COLO829 (cell line): Measurements from ENCODE around the gene VPS37C.
"Not testable (repeated sequence)": the region's sequence is repeated elsewhere in the genome, so short reads cannot be mapped to it uniquely, and the experiment has no call there.

ENCODE experiments used
- DNase-seq: peaks from one replicate; pipeline ENCODE4 v3.0.0; 2012; ENCODE audit warnings: low spot score

Gene VPS37C

GRCh38 chr11:61161190-61162091 is at the start of gene VPS37C:
Gene VPS37C (minus strand): TSS chr11:61161426. CDS start chr11:61138829, 22,597 bp downstream.
- DNase-seq = peak; percentile 98

GRCh38 chr11:61210629-61211028 is 49.4 kb upstream of the VPS37C start:
- not testable (repeated sequence) for DNase-seq

GRCh38 chr11:61207636-61208310 is 46.5 kb upstream of the VPS37C start:
- DNase-seq = not testable (repeated sequence)

- not testable (repeated sequence) for DNase-seq
These were observed 43.4 kb upstream of the VPS37C start for GRCh38 chr11:61204502-61205059.

- not testable (repeated sequence) for DNase-seq
These were observed 42.6 kb upstream of the VPS37C start for GRCh38 chr11:61203873-61204272.

GRCh38 chr11:61202950-61203746 is 41.9 kb upstream of the VPS37C start, which contains the start of gene PGA3:
Gene PGA3 (plus strand): TSS chr11:61203515. CDS start chr11:61203565, 50 bp downstream.
- not testable (repeated sequence) for DNase-seq

GRCh38 chr11:61201476-61201875 is 40.2 kb upstream of the VPS37C start:
- no peak for DNase-seq

- no peak for DNase-seq
These were observed 37.8 kb upstream of the VPS37C start for GRCh38 chr11:61198948-61199523.

- no peak for DNase-seq
These were observed 37.1 kb upstream of the VPS37C start for GRCh38 chr11:61198361-61198760.

- DNase-seq = no peak
These were observed 34.5 kb upstream of the VPS37C start for GRCh38 chr11:61195719-61196118.

GRCh38 chr11:61194981-61195695 is 33.9 kb upstream of the VPS37C start:
- no peak for DNase-seq

GRCh38 chr11:61194169-61194671 is 33.0 kb upstream of the VPS37C start:
- no peak for DNase-seq

GRCh38 chr11:61193596-61193995 is 32.4 kb upstream of the VPS37C start:
- no peak for DNase-seq

GRCh38 chr11:61189933-61190332 is 28.7 kb upstream of the VPS37C start:
- DNase-seq = no peak

GRCh38 chr11:61187505-61188130 is 26.4 kb upstream of the VPS37C start:
- peak; percentile 53 for DNase-seq

GRCh38 chr11:61186504-61186903 is 25.3 kb upstream of the VPS37C start:
- DNase-seq = no peak

- DNase-seq = no peak
These were observed 22.4 kb upstream of the VPS37C start for GRCh38 chr11:61183645-61184044.

- no peak for DNase-seq
These were observed 20.3 kb upstream of the VPS37C start for GRCh38 chr11:61181489-61181888.

- not testable (repeated sequence) for DNase-seq
These were observed 19.0 kb upstream of the VPS37C start for GRCh38 chr11:61180205-61180604.

GRCh38 chr11:61176446-61176845 is 15.2 kb upstream of the VPS37C start:
- DNase-seq = no peak
